Prostate gland (tissue), 2 donors: Measurements from ENCODE around the gene NMRAL1. TPM values are rescaled to one million over a fixed set of nuclear protein-coding genes. Genes with fewer than 3 reads are reported as not detected.

Experiments
- DNase-seq: peaks from one replicate; pipeline ENCODE4 v3.0.0-alpha.2; 2019; ENCODE audit warnings: low spot score
- H3K27ac ChIP-seq, 2 donors: fragments of 200-600 bp; sonication (generic); 2 replicates each; pipeline ENCODE4 v1.5.1; 2017 to 2019
- H3K27me3 ChIP-seq: fragments of 200-600 bp; sonication (generic); replicated peaks from 2 replicates; pipeline ENCODE4 v1.5.1; 2019; ENCODE audit not compliant: insufficient read depth
- H3K36me3 ChIP-seq, 2 donors: fragments of 200-600 bp; sonication (generic); 1 replicate in 1 of 2; 2 replicates in 1 of 2; pipeline versions ENCODE4 v1.5.1 to v1.8.1; 2017 to 2019
- H3K4me1 ChIP-seq: fragments of 200-600 bp; sonication (generic); replicated peaks from 2 replicates; pipeline ENCODE4 v1.5.1; 2019
- H3K4me3 ChIP-seq, 2 donors: fragments of 200-600 bp; sonication (generic); 2 replicates each; pipeline ENCODE4 v1.5.1; 2017 to 2019
- H3K9me3 ChIP-seq: fragments of 200-600 bp; sonication (generic); 2 replicates; pipeline ENCODE4 v1.5.1; 2017
- POLR2A ChIP-seq: fragments of 450-650 bp; IDR thresholded peaks from one replicate; pipeline ENCODE4 v1.6.1; 2016; ENCODE audit warnings: antibody characterized with exemption, mild to moderate bottlenecking
- POLR2AphosphoS5 ChIP-seq: sonication (generic); formaldehyde crosslinking; IDR thresholded peaks from one replicate; pipeline ENCODE4 v1.6.1; 2017; ENCODE audit warnings: antibody characterized with exemption
- WGBS: methylation state at CpG from one replicate; pipeline ENCODE4 v1.1.5; 2018; 5-methylcytosine and 5-hydroxymethylcytosine counted together
- intact Hi-C: fragments of 100-400 bp; cut with DNase I; formaldehyde crosslinking; loops from one replicate; pipeline ENCODE4 v1.14.2; 2022
- total RNA-seq, 2 donors: library from RNA; depleted of rRNA; stranded (reverse); fragments of >200 nt; gene quantifications; one replicate each; pipeline ENCODE4 v1.1.0, GENCODE V29; 2016
- TF ChIP-seq, protein P1 (sequence below), 4 experiments: fragments of 200-600 bp in 2 of 4; fragments of 450-650 bp in 2 of 4; sonication (generic) in 2 of 4; IDR thresholded peaks; 1 replicate in 3 of 4; 2 replicates in 1 of 4; pipeline ENCODE4 v1.5.1; 2016 to 2019; ENCODE audit warnings: antibody characterized with exemption in 4 of 4, mild to moderate bottlenecking in 2 of 4, moderate library complexity in 2 of 4

Gene NMRAL1
- total RNA-seq = 10 to 100 TPM; 40.8 to 90.9 TPM

GRCh38 chr16:4474192-4474961 lies at the start of gene NMRAL1:
Gene NMRAL1, minus strand, starts transcription at chr16:4474625. Its CDS starts 493 bp downstream, at chr16:4474132.
- TF ChIP-seq, protein P1, sequence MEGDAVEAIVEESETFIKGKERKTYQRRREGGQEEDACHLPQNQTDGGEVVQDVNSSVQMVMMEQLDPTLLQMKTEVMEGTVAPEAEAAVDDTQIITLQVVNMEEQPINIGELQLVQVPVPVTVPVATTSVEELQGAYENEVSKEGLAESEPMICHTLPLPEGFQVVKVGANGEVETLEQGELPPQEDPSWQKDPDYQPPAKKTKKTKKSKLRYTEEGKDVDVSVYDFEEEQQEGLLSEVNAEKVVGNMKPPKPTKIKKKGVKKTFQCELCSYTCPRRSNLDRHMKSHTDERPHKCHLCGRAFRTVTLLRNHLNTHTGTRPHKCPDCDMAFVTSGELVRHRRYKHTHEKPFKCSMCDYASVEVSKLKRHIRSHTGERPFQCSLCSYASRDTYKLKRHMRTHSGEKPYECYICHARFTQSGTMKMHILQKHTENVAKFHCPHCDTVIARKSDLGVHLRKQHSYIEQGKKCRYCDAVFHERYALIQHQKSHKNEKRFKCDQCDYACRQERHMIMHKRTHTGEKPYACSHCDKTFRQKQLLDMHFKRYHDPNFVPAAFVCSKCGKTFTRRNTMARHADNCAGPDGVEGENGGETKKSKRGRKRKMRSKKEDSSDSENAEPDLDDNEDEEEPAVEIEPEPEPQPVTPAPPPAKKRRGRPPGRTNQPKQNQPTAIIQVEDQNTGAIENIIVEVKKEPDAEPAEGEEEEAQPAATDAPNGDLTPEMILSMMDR (IDR thresholded peaks at IDR 0.05) = peak in 2 of 4 experiments; percentile 32 to 39
- TF ChIP-seq POLR2AphosphoS5 = peak; percentile 96
- peak; percentile 70 for TF ChIP-seq POLR2A
- Histone ChIP-seq H3K4me3 (peak within 1 kb of the TSS; percentile 64 to 69), H3K36me3 (no peaks in the 10 kb centered on the region), H3K27me3 (no peaks in the 10 kb centered on the region), H3K9me3 (no peaks in the 10 kb centered on the region), H3K27ac (peak within 1 kb of the TSS; percentile 85 to 86), H3K4me1 (no peaks in the 10 kb centered on the region)
- 2% methylated on average over 59 of the region's 60 CpGs for WGBS
- peak; percentile 93 for DNase-seq
- intact Hi-C loops = no loop called here

DNA sequence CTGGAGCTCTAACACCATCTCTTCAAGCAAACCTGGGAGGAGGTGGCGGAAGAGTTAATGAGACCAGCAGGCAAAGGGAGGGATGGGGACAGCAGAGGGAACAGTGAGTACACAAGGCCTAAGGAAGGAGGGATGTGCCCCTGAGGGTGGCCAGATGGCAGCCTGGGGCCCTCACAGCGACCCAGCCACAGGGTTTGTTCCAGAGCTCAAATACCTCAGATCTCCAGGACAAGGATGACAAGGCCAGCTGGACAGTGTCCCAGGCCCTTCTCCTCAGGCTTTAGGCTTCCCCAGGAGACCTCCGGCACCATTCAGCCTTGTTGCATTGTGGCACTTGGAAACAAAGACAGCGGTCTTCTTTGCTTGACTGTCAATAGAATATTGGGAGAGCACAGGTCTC lies 49.3 kb upstream of the NMRAL1 start:
- H3K9me3 ChIP-seq = no peaks in the 10 kb centered on the region
- TF ChIP-seq POLR2A (no peak), POLR2AphosphoS5 (no peak)
- TF ChIP-seq, protein P1 (IDR thresholded peaks at IDR 0.05) = no peak
- no peaks in the 10 kb centered on the region for H3K27me3 ChIP-seq
- H3K36me3 ChIP-seq = no peaks in the 10 kb centered on the region
- H3K4me1 ChIP-seq = no peaks in the 10 kb centered on the region
- intact Hi-C loops = no loop called here
- WGBS = 93% methylated on average over 4 of the region's 4 CpGs
- DNase-seq = no peak
- no peak overlapping the region for H3K4me3 ChIP-seq
- no peak overlapping the region for H3K27ac ChIP-seq

DNA sequence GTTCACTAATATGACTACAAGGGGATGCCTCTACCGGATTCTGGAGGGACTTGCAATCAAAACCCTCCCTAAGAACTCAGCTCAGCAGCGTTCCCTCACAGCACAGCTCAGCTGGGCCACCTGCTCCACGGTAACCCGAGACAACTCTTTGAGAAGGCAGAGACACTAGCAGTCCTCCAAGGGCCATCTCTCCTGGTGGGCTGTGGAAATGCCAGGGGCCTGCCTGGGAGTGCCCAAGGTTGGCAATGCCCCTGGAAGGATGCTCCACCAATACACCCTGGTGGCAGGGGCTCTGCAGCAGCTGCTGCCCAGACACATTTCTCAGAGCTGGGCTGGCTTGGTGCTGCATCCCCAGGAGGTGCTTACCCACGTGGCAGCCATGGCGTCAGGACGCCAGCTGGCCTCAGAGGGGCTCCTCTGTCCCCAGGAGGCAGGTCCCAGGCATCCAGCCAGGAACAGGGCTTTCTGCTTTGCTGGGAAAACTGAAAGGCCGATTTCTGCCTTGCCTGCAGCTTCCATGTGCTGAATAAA lies 47.7 kb upstream of the NMRAL1 start:
- intact Hi-C loops = no loop called here
- no peak overlapping the region for H3K4me3 ChIP-seq
- 41% methylated on average over 8 of the region's 8 CpGs for WGBS
- H3K4me1 ChIP-seq = no peaks in the 10 kb centered on the region
- H3K27me3 ChIP-seq = no peaks in the 10 kb centered on the region
- no peaks in the 10 kb centered on the region for H3K9me3 ChIP-seq
- no peaks in the 10 kb centered on the region for H3K36me3 ChIP-seq
- no peak for DNase-seq
- TF ChIP-seq, protein P1 (IDR thresholded peaks at IDR 0.05) = no peak
- no peak for TF ChIP-seq POLR2A
- no peak for TF ChIP-seq POLR2AphosphoS5
- H3K27ac ChIP-seq = peak overlapping the region in 1 of 2 donors; percentile 10

- TF ChIP-seq, protein P1 (IDR thresholded peaks at IDR 0.05) = no peak
- TF ChIP-seq POLR2AphosphoS5 = no peak
- no peak for TF ChIP-seq POLR2A
- H3K9me3 ChIP-seq = no peaks in the 10 kb centered on the region
- H3K4me1 ChIP-seq = no peaks in the 10 kb centered on the region
- no peaks in the 10 kb centered on the region for H3K36me3 ChIP-seq
- WGBS = 78% methylated on average over 7 of the region's 7 CpGs
- H3K4me3 ChIP-seq = no peak overlapping the region
- no peak for DNase-seq
- H3K27ac ChIP-seq = no peak overlapping the region
- intact Hi-C loops = no loop called here
- no peaks in the 10 kb centered on the region for H3K27me3 ChIP-seq
Measured at GRCh38 chr16:4520913-4521312, 46.5 kb upstream of the NMRAL1 start.
